Lung (tissue), 12 donors: ENCODE data around the gene ATG2A. TPM values are rescaled to one million over a fixed set of nuclear protein-coding genes. Genes with fewer than 3 reads are reported as not detected.

Experiments
- ATAC-seq: fragments of 200-7000 bp; cut with Tn5 transposase; one replicate; pipeline ENCODE4 v1.9.1; 2020; ENCODE audit warnings: moderate number of reproducible peaks; ENCODE audit not compliant: insufficient read depth, low FRiP score
- DNase-seq, 3 donors: peaks; one replicate each; pipeline ENCODE4 v3.0.0-alpha.2; 2013 to 2017
- H3K27ac ChIP-seq, 2 donors: one replicate each; pipeline ENCODE4 v1.5.1; 2013; ENCODE audit warnings: mild to moderate bottlenecking in 2 of 2, moderate library complexity in 2 of 2, control low read depth in 1 of 2, inconsistent platforms in 1 of 2, low read depth in 1 of 2, low read length in 1 of 2
- H3K27me3 ChIP-seq, 3 donors: one replicate each; pipeline ENCODE4 v1.5.1; 2013; ENCODE audit warnings: low read length in 2 of 3; ENCODE audit not compliant: control insufficient read depth in 3 of 3, insufficient read depth in 3 of 3
- H3K36me3 ChIP-seq, 4 donors: one replicate each; pipeline ENCODE4 v1.5.1; 2013; ENCODE audit warnings: low read length in 4 of 4, mild to moderate bottlenecking in 1 of 4, moderate library complexity in 1 of 4; ENCODE audit not compliant: control insufficient read depth in 4 of 4, insufficient read depth in 4 of 4
- H3K4me1 ChIP-seq, 5 donors: one replicate each; pipeline ENCODE4 v1.5.1; 2013; ENCODE audit warnings: low read length in 5 of 5, mild to moderate bottlenecking in 2 of 5, moderate library complexity in 1 of 5; ENCODE audit not compliant: control insufficient read depth in 5 of 5, insufficient read depth in 5 of 5
- H3K4me3 ChIP-seq: one replicate; pipeline ENCODE4 v1.5.1; 2013; ENCODE audit warnings: mild to moderate bottlenecking, control low read depth, moderate library complexity
- H3K9ac ChIP-seq, 2 donors: one replicate each; pipeline ENCODE4 v1.5.1; 2013; ENCODE audit warnings: low read length in 2 of 2, control low read depth in 1 of 2; ENCODE audit not compliant: insufficient read depth in 1 of 2
- H3K9me3 ChIP-seq, 4 donors: one replicate each; pipeline ENCODE4 v1.5.1; 2013; ENCODE audit warnings: low read length in 3 of 4, mild to moderate bottlenecking in 1 of 4, moderate library complexity in 1 of 4; ENCODE audit not compliant: control insufficient read depth in 4 of 4, insufficient read depth in 3 of 4
- CTCF ChIP-seq: IDR thresholded peaks from 2 replicates; pipeline ENCODE4 v1.5.1; 2012; ENCODE audit warnings: mild to moderate bottlenecking; ENCODE audit errors: control extremely low read depth, extremely low read depth
- WGBS, 2 donors: extraction: QIAGEN DNeasy Blood & Tissue Kit; methylation state at CpG; one replicate each; pipeline ENCODE4 v1.1.7; 2013; 5-methylcytosine and 5-hydroxymethylcytosine counted together
- polyA plus RNA-seq, 2 donors: library from polyadenylated mRNA; stranded (reverse); fragments of 200-250 nt; gene quantifications; one replicate each; pipeline ENCODE4 v1.2.1, GENCODE V29; 2013
- total RNA-seq, 2 donors: library from RNA; depleted of rRNA in 1 of 2; stranded (reverse); fragments of >200 nt in 1 of 2; gene quantifications; one replicate each; pipeline ENCODE4 v1.2.1, GENCODE V29; 2014 to 2021
- donor health status: control.
- donor health status: control.
- donor health status: Bipolar disorder and iron deficiency.
- donor health status: healthy.
- donor health status: DM: yes; HTN: yes; CAD: no.

Gene ATG2A
- total and polyA plus RNA-seq, 4 donors, result 17.4 to 32.5 (median 21.0) TPM

- Histone ChIP-seq H3K36me3 (peaks cover 0 to 22% (median 11%) of the 10 kb centered on the region in 4 donors), H3K9me3 (peaks cover 0 to 3% (median 0%) of the 10 kb centered on the region in 4 donors), H3K4me1 (peaks cover 8 to 59% (median 19%) of the 10 kb centered on the region in 5 donors), H3K27me3 (no peaks in the 10 kb centered on the region), H3K9ac (peak overlapping the region in 1 of 2 donors; percentile 42), H3K27ac (peak overlapping the region; percentile 57 to 74), H3K4me3 (no peak overlapping the region)
- no peak for ATAC-seq
- TF ChIP-seq CTCF, result no peak
- 39 to 45% methylated on average over 19 of the region's 19 CpGs for WGBS, 2 donors
- no peak for DNase-seq
Measured at GRCh38 chr11:64858467-64859263, 58.3 kb downstream of the ATG2A start.

- Histone ChIP-seq H3K36me3 (peaks cover 0 to 22% (median 17%) of the 10 kb centered on the region in 4 donors), H3K9ac (no peak overlapping the region), H3K4me1 (peaks cover 0 to 57% (median 11%) of the 10 kb centered on the region in 5 donors), H3K4me3 (no peak overlapping the region), H3K27ac (peak overlapping the region; percentile 43 to 68), H3K9me3 (peaks cover 0 to 3% (median 0%) of the 10 kb centered on the region in 4 donors), H3K27me3 (no peaks in the 10 kb centered on the region)
- no peak for TF ChIP-seq CTCF
- ATAC-seq, result no peak
- no peak for DNase-seq
- WGBS, 2 donors, result 89 to 96% methylated on average over 6 of the region's 6 CpGs
Measured at GRCh38 chr11:64857485-64857884, 59.5 kb downstream of the ATG2A start.

- Histone ChIP-seq H3K9ac (no peak overlapping the region), H3K4me1 (peaks cover 0 to 57% (median 2%) of the 10 kb centered on the region in 5 donors), H3K4me3 (no peak overlapping the region), H3K27me3 (no peaks in the 10 kb centered on the region), H3K36me3 (peaks cover 0 to 22% (median 17%) of the 10 kb centered on the region in 4 donors), H3K9me3 (peaks cover 0 to 3% (median 0%) of the 10 kb centered on the region in 4 donors), H3K27ac (peak overlapping the region; percentile 81 to 90)
- ATAC-seq (peak; percentile 73), DNase-seq (no peak)
- no peak for TF ChIP-seq CTCF
- WGBS, 2 donors, result 56 to 57% methylated on average over 20 of the region's 20 CpGs
Measured at GRCh38 chr11:64856382-64857227, 60.4 kb downstream of the ATG2A start.
